ENCODE results near the gene NUP188. TPM values are rescaled to one million over a fixed set of nuclear protein-coding genes. Genes with fewer than 3 reads are reported as not detected.

NUP188 gene
- total RNA-seq, 1 donor from 2014 or later = 40.4 TPM

GRCh38 chr9:129028192-129028966, 80.9 kb downstream of the NUP188 start, which contains the start of gene SH3GLB2:
Gene SH3GLB2 (minus strand): TSS chr9:129028331. CDS start chr9:129028154, 177 bp downstream.
- H4K20me1 ChIP-seq (ENCODE audit: insufficient read depth, low read length) = peaks cover 12% of the 10 kb centered on the region
- peak within 1 kb of the TSS; percentile 86 for H3K4me3 Mint-ChIP-seq (ENCODE audit: unreplicated experiment)
- peak within 1 kb of the TSS; percentile 83 for H2AFZ ChIP-seq (ENCODE audit: low read depth, low read length)
- TF ChIP-seq EZH2 (IDR thresholded peaks at IDR 0.05; ENCODE audit: insufficient read depth, low read length) (no peak), CTCF (IDR thresholded peaks at IDR 0.05; ENCODE audit: insufficient read depth, low read depth, low read length) (peak; percentile 47)
- peak within 1 kb of the TSS; percentile 69 for H3K4me3 ChIP-seq (ENCODE audit: insufficient read depth, low read depth, low read length)
- no peaks in the 10 kb centered on the region for H3K27me3 Mint-ChIP-seq (ENCODE audit: low read depth, unreplicated experiment)
- H3K27ac ChIP-seq (ENCODE audit: low read depth, low read length) = peak within 1 kb of the TSS; percentile 12
- no peaks in the 10 kb centered on the region for H3K36me3 Mint-ChIP-seq (ENCODE audit: low read depth, unreplicated experiment)
- H3K36me3 ChIP-seq (ENCODE audit: insufficient read depth, low read length) = no peaks in the 10 kb centered on the region
- H3K27me3 ChIP-seq (ENCODE audit: insufficient read depth, low read length) = no peaks in the 10 kb centered on the region
- no peaks in the 10 kb centered on the region for H3K9me3 ChIP-seq (ENCODE audit: insufficient read depth, low read depth, low read length)
- H3K79me2 ChIP-seq (ENCODE audit: insufficient read depth, low read length) = peaks cover 24% of the 10 kb centered on the region
- peak within 1 kb of the TSS; percentile 34 for H3K27ac Mint-ChIP-seq (ENCODE audit: unreplicated experiment)
- DNase-seq (ENCODE audit: low read depth) = peak; percentile 76
- no peak for FAIRE-seq
- H3K4me1 ChIP-seq (ENCODE audit: insufficient read depth, low read length) = peaks cover 20% of the 10 kb centered on the region
- H3K4me2 ChIP-seq (ENCODE audit: low read length) = peak within 1 kb of the TSS; percentile 97
- H3K9me3 Mint-ChIP-seq (ENCODE audit: unreplicated experiment) = no peaks in the 10 kb centered on the region
- H3K4me1 Mint-ChIP-seq (ENCODE audit: low read depth, unreplicated experiment) = peaks cover 5% of the 10 kb centered on the region
- peak within 1 kb of the TSS; percentile 78 for H3K9ac ChIP-seq (ENCODE audit: low read length)

- Mint-ChIP-seq H3K4me3 (ENCODE audit: unreplicated experiment) (peak overlapping the region; percentile 59), H3K27ac (ENCODE audit: unreplicated experiment) (no peak overlapping the region), H3K9me3 (ENCODE audit: unreplicated experiment) (no peaks in the 10 kb centered on the region), H3K27me3 (ENCODE audit: low read depth, unreplicated experiment) (no peaks in the 10 kb centered on the region), H3K36me3 (ENCODE audit: low read depth, unreplicated experiment) (no peaks in the 10 kb centered on the region), H3K4me1 (ENCODE audit: low read depth, unreplicated experiment) (peaks cover 2% of the 10 kb centered on the region)
- peaks cover 7% of the 10 kb centered on the region for H4K20me1 ChIP-seq (ENCODE audit: insufficient read depth, low read length)
- no peak overlapping the region for H3K4me3 ChIP-seq (ENCODE audit: insufficient read depth, low read depth, low read length)
- no peaks in the 10 kb centered on the region for H3K36me3 ChIP-seq (ENCODE audit: insufficient read depth, low read length)
- no peaks in the 10 kb centered on the region for H3K27me3 ChIP-seq (ENCODE audit: insufficient read depth, low read length)
- H3K4me2 ChIP-seq (ENCODE audit: low read length) = no peak overlapping the region
- H3K79me2 ChIP-seq (ENCODE audit: insufficient read depth, low read length) = peaks cover 22% of the 10 kb centered on the region
- H3K9ac ChIP-seq (ENCODE audit: low read length) = no peak overlapping the region
- peaks cover 14% of the 10 kb centered on the region for H3K4me1 ChIP-seq (ENCODE audit: insufficient read depth, low read length)
- DNase-seq (ENCODE audit: low read depth) (no peak), FAIRE-seq (no peak)
- H2AFZ ChIP-seq (ENCODE audit: low read depth, low read length) = no peak overlapping the region
- no peak overlapping the region for H3K27ac ChIP-seq (ENCODE audit: low read depth, low read length)
- no peaks in the 10 kb centered on the region for H3K9me3 ChIP-seq (ENCODE audit: insufficient read depth, low read depth, low read length)
- TF ChIP-seq EZH2 (IDR thresholded peaks at IDR 0.05; ENCODE audit: insufficient read depth, low read length) = no peak
- no peak for TF ChIP-seq CTCF (IDR thresholded peaks at IDR 0.05; ENCODE audit: insufficient read depth, low read depth, low read length)
These were observed 82.7 kb downstream of the NUP188 start for GRCh38 chr9:129030191-129030590.

- FAIRE-seq (no peak), DNase-seq (ENCODE audit: low read depth) (no peak)
- Histone ChIP-seq H3K4me1 (ENCODE audit: insufficient read depth, low read length) (peaks cover 11% of the 10 kb centered on the region), H2AFZ (ENCODE audit: low read depth, low read length) (no peak overlapping the region), H3K4me3 (ENCODE audit: insufficient read depth, low read depth, low read length) (no peak overlapping the region), H3K36me3 (ENCODE audit: insufficient read depth, low read length) (no peaks in the 10 kb centered on the region), H3K27me3 (ENCODE audit: insufficient read depth, low read length) (no peaks in the 10 kb centered on the region), H3K9ac (ENCODE audit: low read length) (no peak overlapping the region), H4K20me1 (ENCODE audit: insufficient read depth, low read length) (no peaks in the 10 kb centered on the region), H3K9me3 (ENCODE audit: insufficient read depth, low read depth, low read length) (no peaks in the 10 kb centered on the region), H3K27ac (ENCODE audit: low read depth, low read length) (no peak overlapping the region), H3K79me2 (ENCODE audit: insufficient read depth, low read length) (peaks cover 14% of the 10 kb centered on the region), H3K4me2 (ENCODE audit: low read length) (no peak overlapping the region)
- TF ChIP-seq EZH2 (IDR thresholded peaks at IDR 0.05; ENCODE audit: insufficient read depth, low read length) (no peak), CTCF (IDR thresholded peaks at IDR 0.05; ENCODE audit: insufficient read depth, low read depth, low read length) (no peak)
- Mint-ChIP-seq H3K27ac (ENCODE audit: unreplicated experiment) (no peak overlapping the region), H3K4me1 (ENCODE audit: low read depth, unreplicated experiment) (peaks cover 2% of the 10 kb centered on the region), H3K27me3 (ENCODE audit: low read depth, unreplicated experiment) (no peaks in the 10 kb centered on the region), H3K36me3 (ENCODE audit: low read depth, unreplicated experiment) (no peaks in the 10 kb centered on the region), H3K4me3 (ENCODE audit: unreplicated experiment) (no peak overlapping the region), H3K9me3 (ENCODE audit: unreplicated experiment) (no peaks in the 10 kb centered on the region)
These were observed 84.0 kb downstream of the NUP188 start for GRCh38 chr9:129031514-129031913.
